Prostate gland (tissue), 2 donors: ENCODE measurements around the gene CHRDL1. TPM values are rescaled to one million over a fixed set of nuclear protein-coding genes. Genes with fewer than 3 reads are reported as not detected.

ENCODE experiments used
- DNase-seq: peaks from one replicate; pipeline ENCODE4 v3.0.0-alpha.2; 2019; ENCODE audit warnings: low spot score
- H3K27ac ChIP-seq, 2 donors: fragments of 200-600 bp; sonication (generic); 2 replicates each; pipeline ENCODE4 v1.5.1; 2017 to 2019
- H3K27me3 ChIP-seq: fragments of 200-600 bp; sonication (generic); replicated peaks from 2 replicates; pipeline ENCODE4 v1.5.1; 2019; ENCODE audit not compliant: insufficient read depth
- H3K36me3 ChIP-seq, 2 donors: fragments of 200-600 bp; sonication (generic); 1 replicate in 1 of 2; 2 replicates in 1 of 2; pipeline versions ENCODE4 v1.5.1 to v1.8.1; 2017 to 2019
- H3K4me1 ChIP-seq: fragments of 200-600 bp; sonication (generic); replicated peaks from 2 replicates; pipeline ENCODE4 v1.5.1; 2019
- H3K4me3 ChIP-seq, 2 donors: fragments of 200-600 bp; sonication (generic); 2 replicates each; pipeline ENCODE4 v1.5.1; 2017 to 2019
- H3K9me3 ChIP-seq: fragments of 200-600 bp; sonication (generic); 2 replicates; pipeline ENCODE4 v1.5.1; 2017
- POLR2A ChIP-seq: fragments of 450-650 bp; IDR thresholded peaks from one replicate; pipeline ENCODE4 v1.6.1; 2016; ENCODE audit warnings: antibody characterized with exemption, mild to moderate bottlenecking
- POLR2AphosphoS5 ChIP-seq: sonication (generic); formaldehyde crosslinking; IDR thresholded peaks from one replicate; pipeline ENCODE4 v1.6.1; 2017; ENCODE audit warnings: antibody characterized with exemption
- WGBS: methylation state at CpG from one replicate; pipeline ENCODE4 v1.1.5; 2018; 5-methylcytosine and 5-hydroxymethylcytosine counted together
- intact Hi-C: fragments of 100-400 bp; cut with DNase I; formaldehyde crosslinking; loops from one replicate; pipeline ENCODE4 v1.14.2; 2022
- total RNA-seq, 2 donors: library from RNA; depleted of rRNA; stranded (reverse); fragments of >200 nt; gene quantifications; one replicate each; pipeline ENCODE4 v1.1.0, GENCODE V29; 2016
- TF ChIP-seq, protein P1 (sequence below), 4 experiments: fragments of 200-600 bp in 2 of 4; fragments of 450-650 bp in 2 of 4; sonication (generic) in 2 of 4; IDR thresholded peaks; 1 replicate in 3 of 4; 2 replicates in 1 of 4; pipeline ENCODE4 v1.5.1; 2016 to 2019; ENCODE audit warnings: antibody characterized with exemption in 4 of 4, mild to moderate bottlenecking in 2 of 4, moderate library complexity in 2 of 4

The CHRDL1 gene
- total RNA-seq, 2 donors from 2014 or later, result 49.1 to 61.4 TPM

DNA sequence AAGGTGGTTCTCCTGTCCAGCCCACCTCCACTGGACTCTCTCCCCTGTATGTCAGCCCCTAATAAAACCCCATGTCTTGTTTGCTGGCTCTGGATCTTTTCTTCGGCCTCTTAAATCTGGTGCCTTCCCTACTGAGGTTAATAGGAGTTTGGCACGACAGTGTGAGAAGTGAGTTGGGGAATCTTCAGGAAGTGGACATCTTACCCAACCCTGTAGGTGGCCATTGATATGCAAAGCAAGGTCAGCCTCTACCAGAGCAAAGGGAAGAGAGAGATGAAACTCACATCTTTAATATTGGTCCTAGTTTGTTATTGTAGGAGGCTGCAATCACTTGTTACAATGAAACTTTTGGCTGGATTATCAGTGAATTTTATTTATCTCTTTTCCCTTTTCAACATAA is 111.7 kb downstream of the CHRDL1 start:
- TF ChIP-seq POLR2A (no peak), POLR2AphosphoS5 (no peak)
- TF ChIP-seq, protein P1, sequence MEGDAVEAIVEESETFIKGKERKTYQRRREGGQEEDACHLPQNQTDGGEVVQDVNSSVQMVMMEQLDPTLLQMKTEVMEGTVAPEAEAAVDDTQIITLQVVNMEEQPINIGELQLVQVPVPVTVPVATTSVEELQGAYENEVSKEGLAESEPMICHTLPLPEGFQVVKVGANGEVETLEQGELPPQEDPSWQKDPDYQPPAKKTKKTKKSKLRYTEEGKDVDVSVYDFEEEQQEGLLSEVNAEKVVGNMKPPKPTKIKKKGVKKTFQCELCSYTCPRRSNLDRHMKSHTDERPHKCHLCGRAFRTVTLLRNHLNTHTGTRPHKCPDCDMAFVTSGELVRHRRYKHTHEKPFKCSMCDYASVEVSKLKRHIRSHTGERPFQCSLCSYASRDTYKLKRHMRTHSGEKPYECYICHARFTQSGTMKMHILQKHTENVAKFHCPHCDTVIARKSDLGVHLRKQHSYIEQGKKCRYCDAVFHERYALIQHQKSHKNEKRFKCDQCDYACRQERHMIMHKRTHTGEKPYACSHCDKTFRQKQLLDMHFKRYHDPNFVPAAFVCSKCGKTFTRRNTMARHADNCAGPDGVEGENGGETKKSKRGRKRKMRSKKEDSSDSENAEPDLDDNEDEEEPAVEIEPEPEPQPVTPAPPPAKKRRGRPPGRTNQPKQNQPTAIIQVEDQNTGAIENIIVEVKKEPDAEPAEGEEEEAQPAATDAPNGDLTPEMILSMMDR (IDR thresholded peaks at IDR 0.05), result no peak
- 63% methylated on average over 2 of the region's 2 CpGs for WGBS

DNA sequence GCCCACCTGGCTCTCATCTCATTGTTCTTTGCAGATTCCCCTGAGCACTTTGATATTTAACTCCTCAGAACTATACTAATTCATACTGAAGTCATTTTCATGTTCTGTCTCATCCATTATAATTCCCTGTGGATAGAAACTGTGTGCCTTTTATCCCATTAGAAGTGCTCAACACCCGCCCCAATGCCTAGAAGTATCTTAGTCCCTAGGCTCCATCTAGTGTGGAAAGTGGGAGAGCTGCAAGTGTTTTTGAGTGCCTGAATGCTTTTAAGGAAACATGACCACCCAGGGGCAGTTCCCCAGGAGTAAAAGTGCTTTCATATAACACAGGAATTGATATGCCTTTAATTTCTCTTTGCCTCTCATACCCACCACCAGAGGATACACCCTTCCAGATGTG is 117.0 kb downstream of the CHRDL1 start:
- Histone ChIP-seq H3K4me1 (no peaks in the 10 kb centered on the region), H3K27me3 (no peaks in the 10 kb centered on the region), H3K27ac (no peak overlapping the region), H3K36me3 (no peaks in the 10 kb centered on the region), H3K4me3 (no peak overlapping the region), H3K9me3 (no peaks in the 10 kb centered on the region)
- intact Hi-C loops, result no loop called here
- WGBS, result 82% methylated on average over 1 of the region's 1 CpG
- no peak for DNase-seq
- no peak for TF ChIP-seq POLR2AphosphoS5
- TF ChIP-seq, protein P1 (IDR thresholded peaks at IDR 0.05), result no peak
- no peak for TF ChIP-seq POLR2A

More for the DNA sequence above, 111.7 kb downstream of the CHRDL1 start:
- DNase-seq, result no peak
- intact Hi-C loops, result no loop called here
- H3K4me1 ChIP-seq, result no peaks in the 10 kb centered on the region
- H3K27ac ChIP-seq, result no peak overlapping the region
- no peaks in the 10 kb centered on the region for H3K36me3 ChIP-seq
- H3K9me3 ChIP-seq, result no peaks in the 10 kb centered on the region
- no peaks in the 10 kb centered on the region for H3K27me3 ChIP-seq
- no peak overlapping the region for H3K4me3 ChIP-seq

DNA sequence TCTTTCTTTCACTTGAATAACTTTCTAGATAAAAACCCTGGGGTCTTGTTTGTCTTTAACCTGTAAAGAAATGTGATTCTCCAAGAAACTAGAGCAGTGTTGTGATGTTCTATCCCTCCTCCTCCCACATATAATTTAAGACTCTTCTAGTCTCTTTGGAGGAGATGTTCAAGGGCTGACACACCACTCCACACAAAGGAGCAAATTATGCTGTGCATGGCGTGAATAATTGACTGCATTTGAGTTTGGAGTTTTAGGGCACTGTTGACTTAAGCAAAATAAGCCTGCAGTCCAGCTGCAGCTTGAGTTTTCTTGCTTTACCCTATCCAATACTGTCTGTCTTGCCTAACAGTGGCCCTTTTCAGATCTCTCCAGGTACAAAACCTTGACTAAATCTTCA is 119.7 kb downstream of the CHRDL1 start:
- H3K27me3 ChIP-seq, result no peaks in the 10 kb centered on the region
- no peak for DNase-seq
- intact Hi-C loops, result no loop called here
- no peaks in the 10 kb centered on the region for H3K9me3 ChIP-seq
- H3K4me3 ChIP-seq, result no peak overlapping the region
- H3K4me1 ChIP-seq, result no peaks in the 10 kb centered on the region
- 71% methylated on average over 1 of the region's 1 CpG for WGBS
- no peak overlapping the region for H3K27ac ChIP-seq
- TF ChIP-seq POLR2A (no peak), POLR2AphosphoS5 (no peak)
- TF ChIP-seq, protein P1 (IDR thresholded peaks at IDR 0.05), result no peak
- H3K36me3 ChIP-seq, result no peaks in the 10 kb centered on the region

DNA sequence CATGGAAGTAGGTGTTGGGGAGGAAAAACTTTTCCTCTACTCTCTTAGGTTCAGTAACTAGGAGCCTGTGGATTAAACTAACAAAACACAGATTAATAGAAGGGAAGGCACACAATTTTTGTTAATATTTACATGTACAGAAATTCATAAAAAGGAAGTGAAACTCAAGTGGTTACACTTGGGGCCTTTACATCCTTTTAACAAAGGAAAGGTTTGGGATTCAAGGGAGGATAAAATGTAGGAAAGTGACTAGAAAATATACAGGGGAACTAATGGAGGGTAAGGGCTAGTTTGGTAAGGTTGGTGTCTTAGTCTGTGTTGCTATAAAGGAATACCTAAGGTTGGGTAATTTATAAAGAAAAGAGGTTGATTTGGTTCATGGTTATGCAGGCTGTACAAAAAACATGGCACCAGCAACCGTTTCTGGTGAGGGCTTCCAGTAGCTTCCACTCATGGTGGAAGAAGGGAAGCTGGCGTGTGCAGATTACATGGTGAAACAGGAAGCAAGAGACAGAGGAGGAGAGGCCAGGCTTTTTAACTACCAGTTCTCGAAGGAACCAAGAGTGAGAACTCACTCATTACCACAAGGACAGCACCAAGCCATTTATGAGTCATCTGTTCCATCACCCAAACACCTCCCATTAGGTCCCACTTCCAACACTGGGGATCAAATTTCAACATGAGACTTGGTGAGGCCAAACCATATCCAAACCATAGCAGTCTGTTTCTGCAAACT is 124.4 kb downstream of the CHRDL1 start:
- no peak for DNase-seq
- intact Hi-C loops, result no loop called here
- H3K4me1 ChIP-seq, result no peaks in the 10 kb centered on the region
- WGBS, result 74% methylated on average over 3 of the region's 3 CpGs
- no peak overlapping the region for H3K4me3 ChIP-seq
- TF ChIP-seq, protein P1 (IDR thresholded peaks at IDR 0.05), result no peak
- TF ChIP-seq POLR2AphosphoS5 (no peak), POLR2A (no peak)
- no peaks in the 10 kb centered on the region for H3K27me3 ChIP-seq
- H3K9me3 ChIP-seq, result no peaks in the 10 kb centered on the region
- no peaks in the 10 kb centered on the region for H3K36me3 ChIP-seq
- no peak overlapping the region for H3K27ac ChIP-seq

DNA sequence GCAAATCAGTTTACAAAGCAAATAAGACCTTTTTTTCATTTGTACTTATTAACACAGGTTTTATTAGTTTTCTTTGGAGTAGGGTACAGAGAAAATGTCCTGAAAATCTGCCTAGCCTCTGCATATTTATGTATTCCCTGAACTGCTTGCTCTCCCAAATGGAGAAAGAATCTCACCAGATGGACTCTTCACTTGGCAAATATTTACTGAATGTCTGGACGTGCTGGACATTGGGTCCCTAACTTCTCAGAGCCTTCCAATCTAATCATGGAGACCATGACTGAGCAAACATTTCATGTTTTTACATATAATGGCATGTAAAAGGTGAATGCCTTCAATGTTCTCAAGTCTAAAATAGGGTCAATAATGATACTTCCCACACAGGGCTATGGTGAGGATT is 126.0 kb downstream of the CHRDL1 start:
- Histone ChIP-seq H3K4me3 (no peak overlapping the region), H3K27me3 (no peaks in the 10 kb centered on the region), H3K36me3 (no peaks in the 10 kb centered on the region), H3K4me1 (no peaks in the 10 kb centered on the region), H3K9me3 (no peaks in the 10 kb centered on the region), H3K27ac (no peak overlapping the region)
- TF ChIP-seq, protein P1 (IDR thresholded peaks at IDR 0.05), result no peak
- peak; percentile 46 for TF ChIP-seq POLR2AphosphoS5
- intact Hi-C loops, result no loop called here
- WGBS, result 27% methylated on average over 1 of the region's 1 CpG
- DNase-seq, result peak; percentile 6
